Measurements from ENCODE around the gene NSUN6.

GRCh38 chr10:18501629-18502028, 149.8 kb downstream of the NSUN6 start:
- no peak for TF ChIP-seq CTCF (IDR thresholded peaks at IDR 0.05)
- no peak for TF ChIP-seq POLR2A (IDR thresholded peaks at IDR 0.05)

All from heart left ventricle (tissue), 13 donors.